Breast epithelium (tissue), 3 donors: ENCODE measurements around the gene NEK1.
"Not testable (repeated sequence)": the region's sequence is repeated elsewhere in the genome, so short reads cannot be mapped to it uniquely, and the experiment has no call there.

ENCODE experiments used
- CTCF ChIP-seq, 3 donors: fragments of 450-650 bp; IDR thresholded peaks; one replicate each; pipeline ENCODE4 v1.5.1; 2016 to 2017; ENCODE audit warnings: antibody characterized with exemption in 3 of 3, mild to moderate bottlenecking in 3 of 3, moderate library complexity in 3 of 3
- POLR2A ChIP-seq: fragments of 450-650 bp; IDR thresholded peaks from one replicate; pipeline ENCODE4 v1.6.1; 2016; ENCODE audit warnings: antibody characterized with exemption, mild to moderate bottlenecking, moderate library complexity

- TF ChIP-seq POLR2A; CTCF (IDR thresholded peaks at IDR 0.05): not testable (repeated sequence)
These were observed 112.5 kb downstream of the NEK1 start for GRCh38 chr4:169499907-169500306.
